LHCN-M2 (cell line): ENCODE results near the gene CDX4. TPM values are rescaled to one million over a fixed set of nuclear protein-coding genes. Genes with fewer than 3 reads are reported as not detected.
"Not testable (repeated sequence)": the region's sequence is repeated elsewhere in the genome, so short reads cannot be mapped to it uniquely, and the experiment has no call there.

Experiments used
- DNase-seq: peaks from one replicate; pipeline ENCODE4 v3.0.0-alpha.2; 2012; ENCODE audit warnings: low read depth
- polyA plus RNA-seq: library from polyadenylated mRNA; unstranded; fragments of >200 nt; gene quantifications from one replicate; pipeline ENCODE4 v1.2.1, GENCODE V29; 2012; ENCODE audit warnings: missing spikeins
- total RNA-seq: library from RNA; depleted of rRNA; stranded (reverse); fragments of >200 nt; gene quantifications from 2 replicates; pipeline ENCODE4 v1.2.3, GENCODE V29; 2014; rRNA removed

CDX4 gene
- total RNA-seq, result not detected in 2 replicates
- polyA plus RNA-seq, result not detected

- DNase-seq, result no peak
These were observed at the start of gene CDX4 for GRCh38 chrX:73446831-73447230. TSS of gene CDX4 (plus strand) at chrX:73447053. CDS start at chrX:73447254, 201 bp downstream.

- no peak for DNase-seq
These were observed 48.5 kb upstream of the CDX4 start for GRCh38 chrX:73398185-73398914.

GRCh38 chrX:73400136-73400748 is 46.6 kb upstream of the CDX4 start:
- DNase-seq, result no peak

GRCh38 chrX:73401591-73402266 is 45.1 kb upstream of the CDX4 start:
- no peak for DNase-seq

- no peak for DNase-seq
These were observed 33.9 kb upstream of the CDX4 start for GRCh38 chrX:73412930-73413329.

GRCh38 chrX:73447311-73447794 is 500 bp downstream of the CDX4 start:
- no peak for DNase-seq

GRCh38 chrX:73448379-73448778 is 1.5 kb downstream of the CDX4 start:
- no peak for DNase-seq

- no peak for DNase-seq
These were observed 8.3 kb downstream of the CDX4 start for GRCh38 chrX:73455171-73455570.

- DNase-seq, result no peak
These were observed 10.5 kb downstream of the CDX4 start for GRCh38 chrX:73457306-73457705.

- DNase-seq, result no peak
These were observed 21.5 kb downstream of the CDX4 start for GRCh38 chrX:73468376-73468775.

GRCh38 chrX:73478961-73479360 is 32.1 kb downstream of the CDX4 start:
- no peak for DNase-seq

- no peak for DNase-seq
These were observed 34.7 kb downstream of the CDX4 start for GRCh38 chrX:73481521-73481920.

GRCh38 chrX:73490661-73491060 is 43.8 kb downstream of the CDX4 start:
- DNase-seq, result no peak

GRCh38 chrX:73492178-73492577 is 45.3 kb downstream of the CDX4 start:
- DNase-seq, result not testable (repeated sequence)

Other genes starting within 250 kb of the CDX4 start
- 0.06 TPM in 1 of 2 replicates, not detected in the other for gene NAP1L2, start 232.2 kb upstream of the CDX4 start, total RNA-seq
- 11.5 and 15.2 TPM in 2 replicates for gene CHIC1, start 116.1 kb downstream of the CDX4 start, total RNA-seq